Skeletal muscle cell (primary cell): Measurements from ENCODE around the gene ODC1.

Experiments
- DNase-seq: peaks from one replicate; pipeline ENCODE4 v3.0.0-alpha.2; 2010; ENCODE audit warnings: low read depth
- H3K4me3 ChIP-seq: 2 replicates; pipeline ENCODE4 v1.5.1; 2011; ENCODE audit warnings: low read depth, mild to moderate bottlenecking, control low read depth, low read length, moderate library complexity

ODC1 gene

GRCh38 chr2:10424916-10425505, 23.1 kb downstream of the ODC1 start:
- no peak overlapping the region for H3K4me3 ChIP-seq
- DNase-seq, result no peak

- no peak overlapping the region for H3K4me3 ChIP-seq
- no peak for DNase-seq
Measured at GRCh38 chr2:10424051-10424450, 24.1 kb downstream of the ODC1 start.

- no peak overlapping the region for H3K4me3 ChIP-seq
- no peak for DNase-seq
Measured at GRCh38 chr2:10423400-10423774, 24.7 kb downstream of the ODC1 start.

GRCh38 chr2:10422732-10423399, 25.3 kb downstream of the ODC1 start:
- no peak for DNase-seq
- H3K4me3 ChIP-seq, result no peak overlapping the region

GRCh38 chr2:10422251-10422650, 25.9 kb downstream of the ODC1 start:
- DNase-seq, result no peak
- H3K4me3 ChIP-seq, result no peak overlapping the region

- no peak overlapping the region for H3K4me3 ChIP-seq
- no peak for DNase-seq
Measured at GRCh38 chr2:10419553-10420257, 28.4 kb downstream of the ODC1 start.

- no peak for DNase-seq
- H3K4me3 ChIP-seq, result no peak overlapping the region
Measured at GRCh38 chr2:10417551-10418335, 30.4 kb downstream of the ODC1 start.

- H3K4me3 ChIP-seq, result no peak overlapping the region
- no peak for DNase-seq
Measured at GRCh38 chr2:10415640-10416039, 32.5 kb downstream of the ODC1 start.

- H3K4me3 ChIP-seq, result no peak overlapping the region
- DNase-seq, result no peak
Measured at GRCh38 chr2:10415048-10415447, 33.1 kb downstream of the ODC1 start.

GRCh38 chr2:10414591-10414990, 33.5 kb downstream of the ODC1 start:
- no peak overlapping the region for H3K4me3 ChIP-seq
- peak; percentile 60 for DNase-seq

- no peak for DNase-seq
- H3K4me3 ChIP-seq, result no peak overlapping the region
Measured at GRCh38 chr2:10413991-10414451, 34.1 kb downstream of the ODC1 start.

- no peak overlapping the region for H3K4me3 ChIP-seq
- DNase-seq, result no peak
Measured at GRCh38 chr2:10413503-10413902, 34.6 kb downstream of the ODC1 start.

- DNase-seq, result no peak
- H3K4me3 ChIP-seq, result no peak overlapping the region
Measured at GRCh38 chr2:10412380-10412779, 35.7 kb downstream of the ODC1 start.

- no peak overlapping the region for H3K4me3 ChIP-seq
- no peak for DNase-seq
Measured at GRCh38 chr2:10411557-10411956, 36.6 kb downstream of the ODC1 start.

- no peak overlapping the region for H3K4me3 ChIP-seq
- DNase-seq, result no peak
Measured at GRCh38 chr2:10410823-10411437, 37.2 kb downstream of the ODC1 start.

GRCh38 chr2:10410001-10410822, 37.9 kb downstream of the ODC1 start:
- no peak for DNase-seq
- no peak overlapping the region for H3K4me3 ChIP-seq

- no peak for DNase-seq
- H3K4me3 ChIP-seq, result no peak overlapping the region
Measured at GRCh38 chr2:10408649-10409579, 39.2 kb downstream of the ODC1 start.
